Ascending aorta (tissue), 2 donors: ENCODE results near the gene PRKAR1B. TPM values are rescaled to one million over a fixed set of nuclear protein-coding genes. Genes with fewer than 3 reads are reported as not detected.
A peak's percentile ranks its signal among the peaks of the same experiment; 100 is the strongest.

Source experiments
- DNase-seq, 2 donors: peaks; one replicate each; pipeline ENCODE4 v3.0.0-alpha.2; 2019; ENCODE audit warnings: low spot score in 2 of 2
- H3K27ac ChIP-seq, 2 donors: fragments of 200-600 bp; sonication (generic); one replicate each; pipeline ENCODE4 v1.5.1; 2016 to 2017; ENCODE audit warnings: mild to moderate bottlenecking in 1 of 2
- H3K27me3 ChIP-seq: fragments of 200-600 bp; sonication (generic); one replicate; pipeline ENCODE4 v1.5.1; 2017
- H3K36me3 ChIP-seq, 2 donors: fragments of 200-600 bp; sonication (generic); one replicate each; pipeline ENCODE4 v1.5.1; 2016
- H3K4me1 ChIP-seq, 2 donors: fragments of 200-600 bp; sonication (generic); one replicate each; pipeline ENCODE4 v1.5.1; 2016 to 2017; ENCODE audit warnings: mild to moderate bottlenecking in 1 of 2
- H3K4me3 ChIP-seq, 2 donors: fragments of 200-600 bp; sonication (generic); one replicate each; pipeline ENCODE4 v1.5.1; 2016 to 2017; ENCODE audit warnings: mild to moderate bottlenecking in 1 of 2
- H3K9me3 ChIP-seq, 2 donors: fragments of 200-600 bp; sonication (generic); one replicate each; pipeline ENCODE4 v1.5.1; 2016
- CTCF ChIP-seq, 3 experiments: fragments of 200-600 bp in 2 of 3; fragments of 450-650 bp in 1 of 3; sonication (generic) in 2 of 3; IDR thresholded peaks; one replicate each; pipeline ENCODE4 v1.5.1; 2016 to 2019; ENCODE audit warnings: antibody characterized with exemption in 3 of 3, mild to moderate bottlenecking in 1 of 3, moderate library complexity in 1 of 3
- intact Hi-C: fragments of 100-400 bp; cut with DNase I; formaldehyde crosslinking; loops from one replicate; pipeline ENCODE4 v1.15.1; 2023
- total RNA-seq: library from RNA; depleted of rRNA; stranded (reverse); fragments of >200 nt; gene quantifications from one replicate; pipeline ENCODE4 v1.1.0, GENCODE V29; 2016

PRKAR1B gene
- total RNA-seq, 1 donor from 2014 or later = 13.0 TPM

GRCh38 chr7:590731-591551 is 136.1 kb downstream of the PRKAR1B start:
- Histone ChIP-seq H3K9me3 (no peaks in the 10 kb centered on the region), H3K27ac (peak overlapping the region; percentile 70 to 81), H3K4me3 (peak overlapping the region; percentile 33), H3K4me1 (peaks cover 29 to 52% of the 10 kb centered on the region in 2 donors), H3K36me3 (no peaks in the 10 kb centered on the region), H3K27me3 (no peaks in the 10 kb centered on the region)
- no peak for TF ChIP-seq CTCF (IDR thresholded peaks at IDR 0.05)
- no peak for DNase-seq
- intact Hi-C loops = loop anchor here (1.0 kb wide), 1 partner anchor 34 kb away; no protein-coding TSS in a partner anchor

DNA sequence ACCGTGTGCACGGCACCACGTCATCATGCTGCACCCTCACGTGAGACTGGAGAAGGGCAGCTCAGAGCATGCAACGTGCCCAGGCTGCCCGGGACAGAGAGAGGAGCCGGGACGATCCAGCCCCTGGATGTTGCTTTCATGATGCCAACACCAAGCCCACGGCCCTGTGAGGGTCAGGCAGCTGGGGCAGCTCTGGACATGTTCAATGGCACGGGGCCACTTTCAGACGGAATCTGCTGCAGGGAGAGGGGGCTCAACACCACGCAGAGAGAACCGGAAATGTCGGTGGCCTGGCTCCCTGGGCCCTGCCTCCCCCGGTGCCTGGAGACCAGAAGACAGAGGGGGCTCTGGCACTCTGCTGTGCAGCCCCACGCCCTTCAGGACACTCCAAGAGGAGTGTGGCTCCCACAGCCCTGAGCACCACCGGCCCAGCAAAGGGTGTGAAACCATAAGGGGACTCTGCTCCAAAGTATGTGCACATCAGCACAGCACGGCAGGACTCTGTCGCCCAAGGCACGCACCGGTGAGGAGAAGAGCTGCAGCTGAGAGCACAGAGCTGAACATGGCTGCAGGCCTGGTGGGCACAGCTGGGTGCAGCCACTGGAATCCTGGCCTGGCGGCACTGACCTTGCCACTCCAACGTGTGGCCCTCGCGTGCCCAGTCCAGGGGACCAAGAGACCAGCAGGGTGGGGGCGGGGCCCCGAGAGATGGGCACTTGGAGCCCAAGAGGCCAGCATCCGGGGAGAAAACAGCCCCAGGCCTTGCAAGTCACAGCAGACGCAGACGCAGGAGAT is 137.1 kb downstream of the PRKAR1B start:
- peaks cover 29 to 52% of the 10 kb centered on the region in 2 donors for H3K4me1 ChIP-seq
- TF ChIP-seq CTCF (IDR thresholded peaks at IDR 0.05) = no peak
- H3K9me3 ChIP-seq = no peaks in the 10 kb centered on the region
- H3K4me3 ChIP-seq = no peak overlapping the region
- no peaks in the 10 kb centered on the region for H3K36me3 ChIP-seq
- intact Hi-C loops = loop anchor here (1.0 kb wide), 1 partner anchor 33 kb away; no protein-coding TSS in a partner anchor
- no peaks in the 10 kb centered on the region for H3K27me3 ChIP-seq
- peak overlapping the region; percentile 70 to 81 for H3K27ac ChIP-seq
- DNase-seq = no peak

DNA sequence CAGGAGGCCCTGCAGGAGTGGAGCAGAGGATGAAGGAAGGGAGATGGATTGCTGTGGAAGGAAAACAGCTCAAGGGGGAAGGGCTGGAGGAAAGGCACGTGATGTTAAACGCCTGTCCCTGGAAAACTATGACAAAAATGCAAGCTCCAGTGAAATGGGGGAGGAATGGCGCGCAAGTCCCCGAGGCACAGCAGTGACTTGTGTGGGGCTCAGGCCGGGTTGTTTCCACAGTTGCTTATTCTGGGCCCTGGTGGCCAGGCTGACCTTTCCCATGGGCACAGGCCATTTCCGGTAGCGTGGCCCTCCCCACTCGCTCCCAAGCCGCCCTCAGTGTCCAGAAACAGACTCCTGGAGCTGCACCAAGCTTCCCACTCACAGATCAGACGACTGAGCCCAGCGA is 139.3 kb downstream of the PRKAR1B start:
- Histone ChIP-seq H3K9me3 (no peaks in the 10 kb centered on the region), H3K4me1 (peaks cover 25 to 41% of the 10 kb centered on the region in 2 donors), H3K27ac (peak overlapping the region; percentile 78 to 84), H3K27me3 (no peaks in the 10 kb centered on the region), H3K4me3 (no peak overlapping the region), H3K36me3 (no peaks in the 10 kb centered on the region)
- TF ChIP-seq CTCF (IDR thresholded peaks at IDR 0.05) = peak in 1 of 3 experiments; percentile 12
- peak; percentile 59 to 91 for DNase-seq
- intact Hi-C loops = loop anchor here (2.0 kb wide), 1 partner anchor 19 kb away; no protein-coding TSS in a partner anchor

GRCh38 chr7:586494-586893 is 140.6 kb downstream of the PRKAR1B start:
- peaks cover 16 to 30% of the 10 kb centered on the region in 2 donors for H3K4me1 ChIP-seq
- no peaks in the 10 kb centered on the region for H3K36me3 ChIP-seq
- H3K4me3 ChIP-seq = no peak overlapping the region
- intact Hi-C loops = loop anchor here (2.0 kb wide), 1 partner anchor 18 kb away; no protein-coding TSS in a partner anchor
- H3K27ac ChIP-seq = no peak overlapping the region
- no peak for TF ChIP-seq CTCF (IDR thresholded peaks at IDR 0.05)
- no peaks in the 10 kb centered on the region for H3K9me3 ChIP-seq
- H3K27me3 ChIP-seq = no peaks in the 10 kb centered on the region
- DNase-seq = no peak

- Histone ChIP-seq H3K27ac (no peak overlapping the region), H3K4me3 (no peak overlapping the region), H3K9me3 (no peaks in the 10 kb centered on the region), H3K36me3 (no peaks in the 10 kb centered on the region), H3K4me1 (peaks cover 10 to 24% of the 10 kb centered on the region in 2 donors), H3K27me3 (no peaks in the 10 kb centered on the region)
- TF ChIP-seq CTCF (IDR thresholded peaks at IDR 0.05) = no peak
- intact Hi-C loops = loop anchor here (2.0 kb wide), 1 partner anchor 17 kb away; no protein-coding TSS in a partner anchor
- no peak for DNase-seq
Measured at GRCh38 chr7:585873-586272, 141.2 kb downstream of the PRKAR1B start.
